Gastroesophageal sphincter (tissue), 3 donors: ENCODE measurements around the gene ACSF3.

Experiments
- CTCF ChIP-seq, 4 experiments: fragments of 200-600 bp in 2 of 4; fragments of 450-650 bp in 2 of 4; sonication (generic) in 1 of 4; IDR thresholded peaks; one replicate each; pipeline ENCODE4 v1.5.1; 2017 to 2019; ENCODE audit warnings: antibody characterized with exemption in 4 of 4, mild to moderate bottlenecking in 2 of 4, moderate library complexity in 2 of 4
- EP300 ChIP-seq: sonication (generic); formaldehyde crosslinking; IDR thresholded peaks from one replicate; pipeline ENCODE4 v1.6.1; 2017; ENCODE audit warnings: antibody characterized with exemption, mild to moderate bottlenecking
- POLR2A ChIP-seq, 2 donors: fragments of 450-650 bp; IDR thresholded peaks; one replicate each; pipeline ENCODE4 v1.6.1; 2017; ENCODE audit warnings: antibody characterized with exemption in 2 of 2, mild to moderate bottlenecking in 2 of 2, moderate library complexity in 1 of 2

GRCh38 chr16:89096768-89097391 is 3.2 kb downstream of the ACSF3 start:
- TF ChIP-seq CTCF (IDR thresholded peaks at IDR 0.05) (no peak), POLR2A (IDR thresholded peaks at IDR 0.05) (no peak), EP300 (no peak)
